K562 (cell line): ENCODE data around the gene ZNF516. TPM values are rescaled to one million over a fixed set of nuclear protein-coding genes. Genes with fewer than 3 reads are reported as not detected.

Experiments used
- ATAC-seq: fragments of 200-7000 bp; cut with Tn5 transposase; 3 replicates; pipeline ENCODE4 v1.9.1; 2020; ENCODE audit warnings: moderate library complexity
- BruUV-seq: library from RNA; stranded (reverse); fragments of 400-500 nt; replicated peaks from 2 replicates; lab custom pipeline; 2021; lab: Mats Ljungman, UMichigan
- CTCF ChIA-PET: fragments of 300-600 bp; formaldehyde crosslinking; extraction: SDS; loops from one replicate; lab custom pipeline; 2021; ENCODE audit warnings: low intra/inter-chr PET ratio; lab: Yijun Ruan, JAX
- POLR2A ChIA-PET: fragments of 300-600, 350-650 bp; sonication (Branson Sonifier 250); formaldehyde crosslinking; extraction: SDS; loops from one replicate; lab custom pipeline; 2021; ENCODE audit warnings: antibody characterized with exemption, inconsistent platforms; lab: Yijun Ruan, JAX
- DNase-seq, 4 experiments: peaks; one replicate each; pipeline versions ENCODE4 v3.0.0 to v3.0.0-alpha.2; 2011 to 2018; ENCODE audit warnings: low spot score in 3 of 4, mixed read lengths in 3 of 4; ENCODE audit errors: extremely low read depth in 1 of 4
- FAIRE-seq: peaks from 2 replicates; lab custom pipeline; 2011; peaks lifted over from hg19 to GRCh38; lab: Jason Lieb, UNC
- H2AFZ ChIP-seq: 2 replicates; pipeline ENCODE4 v1.6.0; 2011; ENCODE audit warnings: low read depth, low read length, control low read depth, inconsistent platforms
- H3K27ac ChIP-seq: fragments of 200-600 bp; 3 replicates; pipeline ENCODE4 v1.8.0; 2011; ENCODE audit warnings: low read depth, mild to moderate bottlenecking, control low read depth, inconsistent platforms, low read length, moderate library complexity, mixed read lengths; ENCODE audit errors: extremely low read depth
- H3K27me3 ChIP-seq, 2 experiments: fragments of 300-600 bp in 1 of 2; 2 replicates in 1 of 2; 3 replicates in 1 of 2; pipeline versions ENCODE4 v1.6.0 to v1.8.0; 2011; ENCODE audit warnings: inconsistent platforms in 2 of 2, low read length in 2 of 2, mild to moderate bottlenecking in 1 of 2, mixed read lengths in 1 of 2, moderate library complexity in 1 of 2; ENCODE audit not compliant: control insufficient read depth in 2 of 2, insufficient read depth in 2 of 2
- H3K36me3 ChIP-seq: fragments of 300-600 bp; 3 replicates; pipeline ENCODE4 v1.8.0; 2011; ENCODE audit warnings: mild to moderate bottlenecking, low read length, inconsistent platforms; ENCODE audit not compliant: control insufficient read depth, insufficient read depth
- H3K4me1 ChIP-seq, 2 experiments: fragments of 200-600 bp in 1 of 2; replicated peaks in 1 of 2; 2 replicates in 1 of 2; 3 replicates in 1 of 2; pipeline versions ENCODE4 v1.5.1 to v1.8.0; 2011; ENCODE audit warnings: inconsistent platforms in 2 of 2, low read length in 2 of 2, mild to moderate bottlenecking in 1 of 2, mixed read lengths in 1 of 2, moderate library complexity in 1 of 2; ENCODE audit not compliant: control insufficient read depth in 2 of 2, insufficient read depth in 2 of 2
- H3K4me2 ChIP-seq: 2 replicates; pipeline ENCODE4 v1.6.1; 2011; ENCODE audit warnings: low read length, control low read depth, inconsistent platforms, mixed read lengths; ENCODE audit not compliant: insufficient read depth
- H3K4me3 ChIP-seq: fragments of 200-600 bp; sonication (generic), shearing (Covaris generic); 2 replicates; pipeline ENCODE4 v1.5.1; 2016; ENCODE audit warnings: control low read depth, inconsistent platforms
- H3K79me2 ChIP-seq: fragments of 200-600 bp; 3 replicates; pipeline ENCODE4 v1.8.0; 2011; ENCODE audit warnings: low read length, inconsistent platforms; ENCODE audit not compliant: control insufficient read depth, insufficient read depth
- H3K9ac ChIP-seq, 2 experiments: 2 replicates each; pipeline versions ENCODE4 v1.6.0 to v1.6.1; 2011; ENCODE audit warnings: low read depth in 2 of 2, low read length in 2 of 2, control low read depth in 1 of 2, inconsistent platforms in 1 of 2, mild to moderate bottlenecking in 1 of 2, mixed read lengths in 1 of 2; ENCODE audit not compliant: insufficient read depth in 1 of 2
- H3K9me1 ChIP-seq: one replicate; pipeline ENCODE4 v1.6.0; 2011; ENCODE audit warnings: inconsistent platforms, mild to moderate bottlenecking, low read length, moderate library complexity; ENCODE audit not compliant: control insufficient read depth, insufficient read depth
- H3K9me3 ChIP-seq: replicated peaks from 2 replicates; pipeline ENCODE4 v1.5.1; 2011; ENCODE audit warnings: low read depth, low read length, inconsistent platforms; ENCODE audit not compliant: control insufficient read depth, insufficient read depth
- H4K20me1 ChIP-seq: replicated peaks from 2 replicates; pipeline ENCODE4 v1.6.1; 2011; ENCODE audit warnings: low read length, inconsistent platforms, mixed read lengths; ENCODE audit not compliant: control insufficient read depth, insufficient read depth
- BCL6 ChIP-seq: fragments of 250-450 bp; sonication (Bioruptor Pico); IDR thresholded peaks from 2 replicates; pipeline ENCODE4 v1.4.0; 2020
- DIDO1 ChIP-seq: fragments of 450-650 bp; IDR thresholded peaks from 2 replicates; pipeline ENCODE4 v1.6.1; 2016; ENCODE audit warnings: low read depth, missing biosample characterization, missing genetic modification characterization
- KDM2B ChIP-seq: fragments of 250-450 bp; sonication (Bioruptor Pico); IDR thresholded peaks from 2 replicates; pipeline ENCODE4 v1.8.0; 2021; ENCODE audit warnings: mild to moderate bottlenecking, moderate library complexity
- MAX ChIP-seq: sonication (generic); formaldehyde crosslinking; IDR thresholded peaks from 2 replicates; pipeline ENCODE4 v1.9.0; 2022; ENCODE audit warnings: mild to moderate bottlenecking, missing genetic modification reagents
- TFE3 ChIP-seq: fragments of 450-650 bp; formaldehyde crosslinking; IDR thresholded peaks from 2 replicates; pipeline ENCODE4 v1.4.0; 2020; ENCODE audit warnings: mild to moderate bottlenecking, mixed read lengths
- TRIM25 ChIP-seq: fragments of 450-650 bp; IDR thresholded peaks from 2 replicates; pipeline ENCODE4 v1.7.0; 2016; ENCODE audit warnings: borderline replicate concordance
- VEZF1 ChIP-seq: fragments of 200-800 bp; sonication (Bioruptor generic); IDR thresholded peaks from 2 replicates; pipeline ENCODE4 v1.6.1; 2017; ENCODE audit warnings: missing genetic modification characterization, missing compliant biosample characterization
- WGBS: fragments of 100-300 bp; shearing (Covaris generic); methylation state at CpG from one replicate; pipeline ENCODE4 v1.1.6; 2016; ENCODE audit warnings: low coverage, mixed read lengths; ENCODE audit not compliant: insufficient coverage; ENCODE audit errors: missing lambda C conversion rate; 5-methylcytosine and 5-hydroxymethylcytosine counted together
- in situ Hi-C: fragments of 300-500 bp; cut with MboI; formaldehyde crosslinking; loops from 4 replicates; pipeline ENCODE4 v1.15.0; 2018; ENCODE audit warnings: inconsistent platforms, mixed read lengths
- intact Hi-C: fragments of 100-400 bp; cut with micrococcal nuclease; formaldehyde crosslinking; loops from 2 replicates; pipeline ENCODE4 v1.14.2; 2022
- polyA plus RNA-seq, 8 experiments: library from polyadenylated mRNA; depleted of rRNA in 4 of 8; stranded (reverse) in 5 of 8; unstranded in 3 of 8; fragments of >200 nt; fragmentation: Nextera tagmentation in 2 of 8; fragmentation: Illumina TruSeq in 1 of 8; extraction: Ambion mirVana in 2 of 8; extraction: Trizol in 1 of 8; gene quantifications; 2 replicates each; pipeline versions ENCODE4 v1.2.1 to v1.2.3, GENCODE V29; 2011 to 2014; ENCODE audit warnings: inconsistent platforms in 1 of 8, missing spikeins in 1 of 8
- total RNA-seq, 7 experiments: library from RNA; depleted of rRNA in 6 of 7; stranded (reverse); fragments of >200 nt in 6 of 7; fragmentation: Illumina TruSeq in 2 of 7; extraction: Trizol in 2 of 7; gene quantifications; 2 replicates each; pipeline versions ENCODE4 v1.2.1 to v1.2.3, GENCODE V29; 2011 to 2021; ENCODE audit warnings: low replicate concordance in 1 of 7

Gene ZNF516
- total and polyA plus RNA-seq, 9 of the 15 experiments (the other 6 are each of a cell fraction or from before 2014, with no cell fraction given): 0.04 to 0.20 (median 0.08) TPM; not detected in 3

DNA sequence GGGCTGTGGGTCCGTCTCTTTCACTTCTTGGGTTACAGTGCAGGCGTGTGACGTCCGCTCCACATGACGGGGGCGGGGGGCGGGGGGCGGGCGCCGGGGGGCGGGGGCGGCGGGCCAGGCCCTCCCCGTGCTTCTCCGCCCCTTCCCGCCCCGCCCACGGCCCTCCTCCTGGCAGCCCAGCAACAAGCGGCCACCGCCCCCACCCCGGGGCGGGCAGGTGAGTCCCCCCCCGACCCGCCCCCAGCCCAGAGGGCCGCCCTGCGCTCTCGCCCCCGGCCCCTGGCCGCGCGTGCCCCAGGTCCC lies 3.6 kb downstream of the ZNF516 start:
- no peak overlapping the region for H3K4me2 ChIP-seq
- H2AFZ ChIP-seq: no peak overlapping the region
- no peaks in the 10 kb centered on the region for H3K79me2 ChIP-seq
- H3K9me3 ChIP-seq: no peaks in the 10 kb centered on the region
- peaks cover 2 to 26% of the 10 kb centered on the region in 2 experiments; a peak in 2 of 5 replicates for H3K4me1 ChIP-seq
- FAIRE-seq (no peak), DNase-seq (peak in 3 of 4 experiments; percentile 21 to 46 (median 44)), ATAC-seq (no peak)
- H3K9ac ChIP-seq: no peak overlapping the region
- no peak overlapping the region for H3K27ac ChIP-seq
- H4K20me1 ChIP-seq: no peaks in the 10 kb centered on the region
- peaks cover 0 to 6% of the 10 kb centered on the region in 2 experiments; a peak in 1 of 5 replicates for H3K27me3 ChIP-seq
- H3K4me3 ChIP-seq: no peak overlapping the region
- peak; percentile 42 for TF ChIP-seq VEZF1 (CRISPR knock-in tag)
- no peak for TF ChIP-seq DIDO1 (tag)
- intact Hi-C loops: no loop called here
- ChIA-PET CTCF (no interaction called here), POLR2A (no interaction called here)
- H3K9me1 ChIP-seq: no peaks in the 10 kb centered on the region
- BruUV-seq: no TSS peak
- H3K36me3 ChIP-seq: no peaks in the 10 kb centered on the region
- no CpG with 5 or more reads among the region's 31 CpGs for WGBS
- in situ Hi-C loops: no loop called here

GRCh38 chr18:76490670-76491472 lies 4.2 kb downstream of the ZNF516 start:
- intact Hi-C loops (no loop called here), in situ Hi-C loops (no loop called here)
- Histone ChIP-seq H3K27ac (no peak overlapping the region), H3K9me1 (no peaks in the 10 kb centered on the region), H3K4me2 (no peak overlapping the region), H3K36me3 (no peaks in the 10 kb centered on the region), H3K4me1 (peaks cover 2 to 24% of the 10 kb centered on the region in 2 experiments; a peak in 2 of 5 replicates), H3K27me3 (peaks cover 0 to 6% of the 10 kb centered on the region in 2 experiments; a peak in 1 of 5 replicates), H3K79me2 (no peaks in the 10 kb centered on the region), H3K4me3 (no peak overlapping the region), H3K9ac (no peak overlapping the region), H4K20me1 (no peaks in the 10 kb centered on the region), H3K9me3 (no peaks in the 10 kb centered on the region), H2AFZ (no peak overlapping the region)
- DNase-seq (no peak), FAIRE-seq (no peak), ATAC-seq (no peak)
- CTCF ChIA-PET: no interaction called here
- whole genome bisulfite sequencing: 13% methylated on average over 15 of the region's 73 CpGs
- POLR2A ChIA-PET: no interaction called here
- BruUV-seq: no TSS peak
- no peak for TF ChIP-seq TRIM25
- TF ChIP-seq TFE3 (CRISPR knock-in tag): no peak
- no peak for TF ChIP-seq MAX (CRISPR knock-in tag)
- no peak for TF ChIP-seq BCL6
- no peak for TF ChIP-seq KDM2B (CRISPR knock-in tag)
